Measurements from ENCODE around the gene EFHC2.

The EFHC2 gene

DNA sequence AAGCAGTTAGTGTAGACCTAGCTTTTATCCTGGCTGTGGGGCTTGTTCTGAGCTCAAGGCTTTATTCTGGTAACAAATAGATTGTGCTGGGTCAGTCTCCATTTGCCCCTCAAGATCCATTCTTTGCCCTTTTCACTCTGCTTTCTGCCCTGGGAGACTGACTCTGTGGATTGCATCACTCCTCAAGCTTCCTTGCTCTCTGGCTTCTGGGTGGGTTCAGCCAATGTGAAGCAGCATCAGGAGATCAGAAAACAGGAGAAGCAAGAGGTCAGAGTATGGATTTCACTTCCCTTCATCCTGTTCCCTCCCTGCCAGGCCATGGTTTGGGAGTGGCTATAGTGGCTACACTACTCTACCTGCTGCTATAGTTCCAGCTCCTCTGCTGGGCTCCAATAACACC lies 186.2 kb downstream of the EFHC2 start:
- H3K4me1 Mint-ChIP-seq = no peaks in the 10 kb centered on the region
- no peak overlapping the region for H3K4me3 Mint-ChIP-seq
- no peaks in the 10 kb centered on the region for H3K27me3 Mint-ChIP-seq
- peaks cover 3% of the 10 kb centered on the region for H3K36me3 Mint-ChIP-seq
- H3K27ac Mint-ChIP-seq = no peak overlapping the region
- H3K9me3 Mint-ChIP-seq = no peaks in the 10 kb centered on the region

DNA sequence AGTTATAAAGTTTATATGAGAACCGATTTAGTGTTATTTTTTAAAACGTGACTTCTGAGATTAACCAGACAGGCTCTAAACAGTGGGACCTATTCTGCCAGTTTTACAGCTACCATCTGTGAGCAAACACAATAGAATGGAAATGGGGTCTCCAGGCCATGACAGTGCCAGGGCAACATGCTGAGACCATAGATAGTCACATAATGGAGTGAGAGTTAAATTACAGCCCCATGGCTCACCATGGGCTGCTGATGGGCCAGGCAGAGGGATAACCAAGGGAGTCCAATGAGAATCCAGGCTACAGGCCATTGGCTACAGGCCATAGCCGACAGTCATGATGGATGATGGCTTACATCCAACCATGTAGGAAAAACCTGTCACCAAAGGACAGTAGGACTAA lies 186.7 kb downstream of the EFHC2 start:
- Mint-ChIP-seq H3K36me3 (peaks cover 3% of the 10 kb centered on the region), H3K4me3 (no peak overlapping the region), H3K27me3 (no peaks in the 10 kb centered on the region), H3K4me1 (no peaks in the 10 kb centered on the region), H3K27ac (no peak overlapping the region), H3K9me3 (no peaks in the 10 kb centered on the region)

DNA sequence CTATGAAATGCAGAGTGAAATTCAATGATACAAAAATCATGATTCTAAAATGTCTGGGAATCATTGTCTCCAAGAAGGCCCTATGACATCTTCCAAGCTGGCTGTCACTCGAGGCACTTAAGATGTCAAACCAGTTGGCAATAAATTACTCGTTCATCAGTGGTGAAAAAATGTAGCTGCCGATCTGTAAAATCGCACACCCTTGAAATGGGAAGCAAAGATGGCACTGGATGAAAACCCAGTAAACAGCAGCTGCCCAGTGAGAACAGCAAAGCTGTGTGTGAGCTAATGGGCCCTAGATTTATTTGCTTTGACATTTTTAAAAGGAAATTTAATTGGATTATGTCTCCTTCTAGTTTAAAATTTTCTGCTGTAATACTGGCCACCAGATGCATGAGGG lies 188.3 kb downstream of the EFHC2 start:
- H3K36me3 Mint-ChIP-seq = peaks cover 2% of the 10 kb centered on the region
- H3K27me3 Mint-ChIP-seq = no peaks in the 10 kb centered on the region
- H3K27ac Mint-ChIP-seq = no peak overlapping the region
- no peaks in the 10 kb centered on the region for H3K4me1 Mint-ChIP-seq
- H3K4me3 Mint-ChIP-seq = no peak overlapping the region
- no peaks in the 10 kb centered on the region for H3K9me3 Mint-ChIP-seq

DNA sequence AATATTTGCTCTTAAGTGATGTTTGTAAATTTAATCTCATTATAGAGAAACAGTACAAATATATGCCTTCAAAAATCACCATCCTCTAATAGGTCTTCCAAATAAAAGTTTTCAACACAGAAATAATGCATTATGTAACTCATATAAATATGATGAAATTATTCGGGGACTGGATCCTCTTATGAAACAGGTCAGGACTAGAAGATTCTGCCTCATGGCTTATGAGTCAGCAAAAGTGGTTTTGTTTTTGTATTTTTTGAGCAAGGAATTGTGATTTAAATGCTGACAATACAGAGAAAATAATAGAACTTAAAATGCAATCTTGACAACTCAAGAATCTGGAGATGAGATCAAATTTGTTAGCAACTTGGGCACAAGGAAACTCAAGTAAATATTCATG lies 190.6 kb downstream of the EFHC2 start:
- no peak overlapping the region for H3K27ac Mint-ChIP-seq

DNA sequence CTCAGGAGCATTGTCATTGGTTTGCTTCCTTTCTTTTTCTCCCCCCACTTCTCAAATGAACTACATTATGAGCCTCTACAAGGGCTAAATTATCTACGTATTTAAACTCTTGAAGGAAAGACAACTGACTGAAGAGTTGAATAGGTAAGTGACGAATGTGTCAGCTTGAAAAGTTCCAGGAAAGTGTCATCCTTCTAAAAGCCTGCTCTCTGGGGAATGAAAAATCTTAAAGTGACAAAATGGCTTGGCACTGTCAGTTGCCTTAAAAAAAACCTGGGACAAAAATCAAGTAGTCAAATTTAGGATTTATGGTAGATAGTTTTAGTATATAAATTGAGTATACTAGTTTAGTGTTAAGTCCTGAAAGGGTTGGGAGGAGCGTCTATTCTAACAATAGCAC lies 196.3 kb downstream of the EFHC2 start:
- H3K36me3 Mint-ChIP-seq = no peaks in the 10 kb centered on the region
- no peak overlapping the region for H3K4me3 Mint-ChIP-seq

More for the DNA sequence above, 190.6 kb downstream of the EFHC2 start:
- no peak overlapping the region for H3K4me3 Mint-ChIP-seq
- H3K36me3 Mint-ChIP-seq = peaks cover under 1% of the 10 kb centered on the region
- no peaks in the 10 kb centered on the region for H3K4me1 Mint-ChIP-seq
- no peaks in the 10 kb centered on the region for H3K27me3 Mint-ChIP-seq
- H3K9me3 Mint-ChIP-seq = no peaks in the 10 kb centered on the region

DNA sequence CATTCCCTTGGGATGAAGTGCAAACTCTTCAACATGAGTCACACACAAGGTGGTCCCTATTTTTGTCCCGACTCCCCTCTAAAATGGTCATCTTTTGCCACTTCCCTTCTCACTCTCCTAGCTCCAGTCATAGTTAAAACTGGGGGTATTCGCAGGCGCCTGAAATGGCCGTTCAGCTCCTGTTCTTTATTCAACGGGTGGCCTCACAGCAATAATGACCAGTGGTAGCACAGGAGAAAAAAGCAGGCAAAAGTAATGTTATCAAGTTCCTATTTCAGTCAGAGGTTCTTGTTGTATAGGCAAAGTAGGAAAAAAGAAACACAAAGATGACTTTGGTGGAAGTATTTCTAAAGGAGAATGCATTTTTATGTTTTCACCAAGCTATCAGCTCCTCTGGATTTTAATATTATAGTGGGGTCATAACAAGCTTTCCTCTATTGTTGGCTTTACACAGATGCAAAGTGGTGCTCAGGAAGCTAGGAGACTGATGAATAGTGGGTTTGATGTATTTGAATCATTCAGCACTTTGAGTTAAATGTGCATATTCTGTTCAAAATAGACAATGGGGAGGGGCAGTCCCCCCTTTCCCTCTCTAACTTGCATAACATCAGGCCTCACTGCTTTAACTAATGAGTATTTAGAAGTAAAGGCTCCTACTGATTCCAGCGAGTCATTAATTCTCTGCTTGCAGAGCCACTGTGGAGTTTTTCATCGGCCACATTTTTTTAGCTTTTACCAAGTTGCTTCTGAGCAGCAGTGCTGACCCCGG lies 199.1 kb downstream of the EFHC2 start:
- no peak overlapping the region for H3K27ac Mint-ChIP-seq
- H3K9me3 Mint-ChIP-seq = no peaks in the 10 kb centered on the region
- H3K4me3 Mint-ChIP-seq = no peak overlapping the region
- H3K36me3 Mint-ChIP-seq = no peaks in the 10 kb centered on the region
- no peaks in the 10 kb centered on the region for H3K27me3 Mint-ChIP-seq
- no peaks in the 10 kb centered on the region for H3K4me1 Mint-ChIP-seq

More for the DNA sequence above, 196.3 kb downstream of the EFHC2 start:
- H3K9me3 Mint-ChIP-seq = no peaks in the 10 kb centered on the region
- H3K27me3 Mint-ChIP-seq = no peaks in the 10 kb centered on the region
- H3K4me1 Mint-ChIP-seq = no peaks in the 10 kb centered on the region
- no peak overlapping the region for H3K27ac Mint-ChIP-seq

DNA sequence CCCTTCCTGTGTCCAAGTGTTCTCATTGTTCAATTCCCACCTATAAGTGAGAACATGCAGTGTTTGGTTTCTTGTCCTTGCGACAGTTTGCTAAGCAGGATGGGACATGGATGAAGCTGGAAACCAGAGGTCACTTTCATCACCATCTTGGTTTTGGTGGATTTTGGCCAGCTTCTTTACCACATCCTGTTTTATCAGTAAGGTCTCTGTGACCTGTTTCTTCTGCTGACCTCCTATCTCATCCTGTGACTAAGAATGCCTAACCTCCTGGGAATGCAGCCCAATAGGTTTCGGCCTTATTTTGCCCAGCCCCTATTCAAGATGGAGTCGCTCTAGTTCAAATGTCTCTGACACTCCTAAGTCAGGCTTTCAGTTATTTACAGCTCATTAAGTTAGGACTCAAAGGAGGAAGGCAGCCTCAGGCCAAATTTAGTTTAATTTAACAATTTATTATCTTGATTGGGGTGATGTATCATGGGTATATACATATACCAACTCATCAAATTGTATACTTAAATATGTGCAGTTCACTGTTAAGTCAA lies 200.3 kb downstream of the EFHC2 start:
- H3K27ac Mint-ChIP-seq = no peak overlapping the region
- no peaks in the 10 kb centered on the region for H3K27me3 Mint-ChIP-seq
- H3K4me1 Mint-ChIP-seq = no peaks in the 10 kb centered on the region
- H3K9me3 Mint-ChIP-seq = no peaks in the 10 kb centered on the region
- H3K36me3 Mint-ChIP-seq = no peaks in the 10 kb centered on the region
- H3K4me3 Mint-ChIP-seq = no peak overlapping the region

DNA sequence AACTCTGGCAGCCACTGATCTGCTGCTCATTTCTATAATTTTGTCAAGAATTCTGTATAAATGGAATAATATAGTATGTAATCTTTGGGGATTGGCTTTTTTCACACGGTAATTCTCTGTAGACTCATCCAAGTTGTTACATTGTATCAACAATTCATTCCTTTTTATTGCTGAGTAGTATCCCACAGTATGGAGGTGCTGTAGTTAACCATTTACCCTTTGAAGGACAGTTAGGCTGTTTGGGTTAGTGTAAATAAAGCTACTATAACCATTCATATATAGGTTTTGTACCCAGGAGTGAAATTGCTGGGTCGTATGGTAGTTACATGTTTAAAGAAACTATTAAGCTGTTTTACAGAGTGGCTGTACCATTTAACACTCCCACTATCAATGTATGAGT lies 213.3 kb downstream of the EFHC2 start:
- Mint-ChIP-seq H3K36me3 (no peaks in the 10 kb centered on the region), H3K27ac (no peak overlapping the region), H3K4me1 (no peaks in the 10 kb centered on the region), H3K27me3 (no peaks in the 10 kb centered on the region), H3K4me3 (no peak overlapping the region), H3K9me3 (no peaks in the 10 kb centered on the region)

DNA sequence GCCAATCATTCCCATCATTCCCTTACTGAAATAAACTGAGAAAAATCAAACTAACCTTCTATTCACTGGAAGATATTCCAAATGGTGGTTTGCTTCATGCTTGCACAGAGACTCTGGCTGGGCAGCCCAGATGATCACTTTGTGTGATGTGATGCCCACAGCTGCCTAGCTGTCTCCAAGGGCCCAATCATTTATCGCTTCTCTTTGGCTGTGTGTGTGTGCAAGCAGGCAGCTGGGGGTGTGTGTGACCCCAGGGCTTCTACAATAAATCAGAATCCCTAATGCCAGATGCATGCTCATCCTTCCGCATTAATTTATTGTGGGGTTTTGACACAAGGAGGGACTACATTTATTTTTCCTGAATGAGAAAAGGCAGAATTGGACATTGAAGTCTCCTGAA lies 230.1 kb downstream of the EFHC2 start:
- Mint-ChIP-seq H3K36me3 (no peaks in the 10 kb centered on the region), H3K4me3 (no peak overlapping the region), H3K27ac (no peak overlapping the region), H3K9me3 (no peaks in the 10 kb centered on the region), H3K4me1 (no peaks in the 10 kb centered on the region), H3K27me3 (no peaks in the 10 kb centered on the region)

DNA sequence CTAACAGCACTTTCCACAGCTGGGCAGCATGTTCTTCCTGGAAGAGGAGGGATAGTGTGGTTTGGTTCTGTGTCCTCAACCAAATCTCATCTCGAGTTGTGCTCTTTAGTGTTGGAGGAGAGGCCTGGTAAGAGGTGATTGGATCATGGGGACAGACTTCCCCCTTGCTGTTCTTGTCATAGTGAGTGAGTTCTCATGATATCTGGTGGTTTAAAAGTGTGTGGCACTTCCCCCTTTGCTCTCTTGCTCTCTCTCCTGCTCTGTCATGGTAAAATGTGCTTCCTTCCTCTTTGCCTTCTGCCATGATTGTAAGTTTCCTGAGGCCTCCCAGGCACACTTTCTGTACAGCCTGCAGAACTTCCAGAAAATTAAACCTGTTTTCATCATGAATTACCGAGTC lies 236.6 kb downstream of the EFHC2 start:
- Mint-ChIP-seq H3K4me3 (no peak overlapping the region), H3K27me3 (no peaks in the 10 kb centered on the region), H3K36me3 (no peaks in the 10 kb centered on the region), H3K27ac (no peak overlapping the region), H3K4me1 (no peaks in the 10 kb centered on the region), H3K9me3 (no peaks in the 10 kb centered on the region)

DNA sequence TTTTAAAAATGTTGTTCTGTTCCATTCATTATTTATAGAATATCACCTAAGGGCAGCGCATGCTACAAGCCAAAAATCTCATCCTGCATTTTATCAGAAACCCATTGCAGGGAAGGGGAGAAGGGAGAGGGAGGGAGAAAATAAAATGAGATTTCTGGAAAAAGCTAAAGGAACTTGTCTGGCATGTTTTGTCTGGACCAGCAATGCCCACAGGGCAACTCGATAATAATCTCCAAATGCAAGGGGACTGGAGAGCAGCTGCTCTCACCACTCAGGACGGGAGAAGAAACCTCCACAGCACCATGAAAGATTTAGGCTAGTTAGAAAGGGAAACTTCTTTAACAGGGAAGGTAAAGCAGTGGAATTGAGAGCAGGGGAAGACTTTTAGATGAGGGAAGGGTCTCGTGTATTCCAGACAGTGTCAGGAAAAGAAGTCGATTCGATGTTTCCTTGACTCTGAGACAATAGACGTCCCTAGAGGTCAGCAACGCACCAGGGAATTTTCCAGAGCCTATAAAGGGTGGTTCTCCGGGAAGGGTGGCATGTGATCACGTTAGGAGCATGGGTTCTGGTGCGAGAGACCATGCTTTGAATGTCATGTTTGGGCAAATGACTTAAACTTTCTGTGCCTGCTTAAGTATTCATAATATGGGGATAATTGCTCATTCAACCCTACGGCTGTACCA lies 238.1 kb downstream of the EFHC2 start:
- no peaks in the 10 kb centered on the region for H3K36me3 Mint-ChIP-seq

DNA sequence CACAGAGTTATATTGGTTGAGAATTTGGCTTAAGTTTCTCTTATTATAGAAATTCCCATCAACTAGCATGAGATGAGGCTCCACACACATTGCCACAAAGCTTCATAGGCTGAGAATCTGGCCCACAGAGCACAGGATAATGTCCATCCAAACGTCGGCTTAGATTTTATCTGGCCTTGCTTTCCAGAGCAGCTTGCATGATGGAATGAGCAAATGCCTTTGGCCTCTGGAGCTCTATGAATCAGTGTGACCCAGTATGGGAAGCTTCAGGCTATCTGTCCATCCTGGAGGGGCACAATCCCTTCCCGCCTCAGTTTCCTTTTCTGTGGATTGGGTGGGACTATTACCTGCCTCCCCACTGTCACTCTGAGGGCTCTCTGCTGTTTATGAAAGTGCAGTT lies 238.8 kb downstream of the EFHC2 start:
- no peaks in the 10 kb centered on the region for H3K9me3 Mint-ChIP-seq
- H3K27me3 Mint-ChIP-seq = no peaks in the 10 kb centered on the region
- no peak overlapping the region for H3K27ac Mint-ChIP-seq
- H3K4me3 Mint-ChIP-seq = no peak overlapping the region
- no peaks in the 10 kb centered on the region for H3K4me1 Mint-ChIP-seq
- no peaks in the 10 kb centered on the region for H3K36me3 Mint-ChIP-seq

More for the DNA sequence above, 238.1 kb downstream of the EFHC2 start:
- H3K9me3 Mint-ChIP-seq = no peaks in the 10 kb centered on the region
- no peak overlapping the region for H3K4me3 Mint-ChIP-seq
- no peaks in the 10 kb centered on the region for H3K27me3 Mint-ChIP-seq
- H3K27ac Mint-ChIP-seq = no peak overlapping the region
- no peaks in the 10 kb centered on the region for H3K4me1 Mint-ChIP-seq

DNA sequence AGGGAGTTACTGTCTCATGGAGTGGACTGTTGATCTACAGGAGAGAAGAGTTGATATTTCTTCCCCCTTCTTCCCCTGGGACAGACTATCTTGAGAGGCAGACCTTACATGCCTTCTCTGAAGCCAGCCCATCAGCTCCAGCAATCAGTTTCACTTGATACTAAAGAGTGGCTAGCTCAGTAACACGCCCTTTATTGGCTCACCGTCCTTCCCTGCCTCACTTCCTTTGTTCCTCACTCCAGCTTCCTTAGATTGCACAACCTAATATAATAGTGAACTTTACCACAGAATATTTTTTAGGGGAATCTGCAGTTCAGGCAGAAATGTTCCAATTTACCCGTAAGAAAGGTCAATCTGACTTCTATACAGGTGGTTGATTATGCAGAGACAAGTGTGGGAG lies 242.2 kb downstream of the EFHC2 start:
- Mint-ChIP-seq H3K4me1 (no peaks in the 10 kb centered on the region), H3K9me3 (no peaks in the 10 kb centered on the region), H3K27ac (no peak overlapping the region), H3K4me3 (no peak overlapping the region), H3K27me3 (no peaks in the 10 kb centered on the region), H3K36me3 (no peaks in the 10 kb centered on the region)

DNA sequence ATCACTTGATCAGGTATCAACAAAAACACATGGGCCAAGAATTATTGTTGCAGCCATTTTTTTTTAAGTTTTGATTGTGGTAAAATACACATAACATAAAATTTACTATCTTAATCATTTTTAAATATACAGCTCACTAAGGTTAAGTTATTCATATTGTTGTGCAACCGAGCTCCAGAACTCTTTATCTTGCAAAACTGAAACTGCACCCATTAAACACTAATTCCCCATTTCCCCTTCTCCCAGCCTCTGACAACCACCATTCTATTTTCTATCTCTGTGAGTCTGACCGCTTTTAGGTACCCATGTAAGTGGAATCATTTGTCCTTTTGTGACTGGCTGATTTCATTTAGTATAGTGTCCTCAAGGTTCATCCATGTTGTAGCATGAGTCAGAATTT lies 244.1 kb downstream of the EFHC2 start:
- H3K9me3 Mint-ChIP-seq = no peaks in the 10 kb centered on the region
- H3K27me3 Mint-ChIP-seq = no peaks in the 10 kb centered on the region
- H3K4me3 Mint-ChIP-seq = no peak overlapping the region
- H3K27ac Mint-ChIP-seq = no peak overlapping the region
- no peaks in the 10 kb centered on the region for H3K36me3 Mint-ChIP-seq
- H3K4me1 Mint-ChIP-seq = no peaks in the 10 kb centered on the region

Data from activated naive CD4-positive, alpha-beta T cell treated with anti-CD3 and anti-CD28 coated beads, Interleukin-2, amount 50 U/mL, for 24 hours (primary cell).